ENCODE results near the gene VEGFC. TPM values are rescaled to one million over a fixed set of nuclear protein-coding genes. Genes with fewer than 3 reads are reported as not detected.

VEGFC gene
- total RNA-seq, result 7.2 and 8.7 TPM in 2 replicates

- Histone ChIP-seq H3K36me3 (ENCODE audit: control insufficient read depth, insufficient read depth, low read length) (no peaks in the 10 kb centered on the region), H3K4me3 (ENCODE audit: low read depth, low read length) (peak within 1 kb of the TSS; percentile 62), H3K27me3 (ENCODE audit: control insufficient read depth, insufficient read depth, low read length) (no peaks in the 10 kb centered on the region)
- peak; percentile 16 for TF ChIP-seq CTCF (IDR thresholded peaks at IDR 0.05; ENCODE audit: insufficient read depth, low read length, severe bottlenecking)
- no peak for FAIRE-seq
- peak; percentile 38 for DNase-seq (ENCODE audit: low read depth)
Measured at GRCh38 chr4:176792326-176793059, at the start of gene VEGFC. VEGFC (minus strand) TSS chr4:176792922; CDS start chr4:176792311, 611 bp downstream.

- no peak for TF ChIP-seq CTCF (IDR thresholded peaks at IDR 0.05; ENCODE audit: insufficient read depth, low read length, severe bottlenecking)
- H3K4me3 ChIP-seq (ENCODE audit: low read depth, low read length), result no peak overlapping the region
- H3K27me3 ChIP-seq (ENCODE audit: control insufficient read depth, insufficient read depth, low read length), result no peaks in the 10 kb centered on the region
- FAIRE-seq (no peak), DNase-seq (ENCODE audit: low read depth) (peak; percentile 81)
- H3K36me3 ChIP-seq (ENCODE audit: control insufficient read depth, insufficient read depth, low read length), result no peaks in the 10 kb centered on the region
Measured at GRCh38 chr4:176841711-176842112, 49.0 kb upstream of the VEGFC start.

DNA sequence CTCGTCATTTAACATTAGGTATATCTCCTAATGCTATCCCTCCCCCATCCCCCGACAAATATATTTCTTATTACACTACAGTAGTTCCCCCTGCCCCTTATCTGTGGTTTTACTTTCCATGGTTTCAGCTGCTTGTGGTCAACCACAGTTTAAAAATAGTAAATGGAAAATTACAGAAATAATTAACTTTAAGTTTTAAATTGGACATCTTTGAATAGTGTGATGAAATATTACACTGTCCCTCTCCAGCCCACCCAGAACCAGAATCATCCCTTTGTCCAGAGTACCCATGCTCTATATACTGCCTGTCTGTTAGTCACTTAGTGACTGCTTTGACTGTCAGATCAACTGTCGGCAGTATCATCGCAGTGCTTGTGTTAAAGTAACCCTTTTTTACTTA is 47.4 kb upstream of the VEGFC start:
- FAIRE-seq, result no peak
- DNase-seq (ENCODE audit: low read depth), result no peak

GRCh38 chr4:176839656-176840055 is 46.9 kb upstream of the VEGFC start:
- Histone ChIP-seq H3K4me3 (ENCODE audit: low read depth, low read length) (no peak overlapping the region), H3K36me3 (ENCODE audit: control insufficient read depth, insufficient read depth, low read length) (no peaks in the 10 kb centered on the region), H3K27me3 (ENCODE audit: control insufficient read depth, insufficient read depth, low read length) (no peaks in the 10 kb centered on the region)
- FAIRE-seq (no peak), DNase-seq (ENCODE audit: low read depth) (no peak)
- TF ChIP-seq CTCF (IDR thresholded peaks at IDR 0.05; ENCODE audit: insufficient read depth, low read length, severe bottlenecking), result no peak

More for the DNA sequence above, 47.4 kb upstream of the VEGFC start:
- no peak for TF ChIP-seq CTCF (IDR thresholded peaks at IDR 0.05; ENCODE audit: insufficient read depth, low read length, severe bottlenecking)
- H3K36me3 ChIP-seq (ENCODE audit: control insufficient read depth, insufficient read depth, low read length), result no peaks in the 10 kb centered on the region
- no peaks in the 10 kb centered on the region for H3K27me3 ChIP-seq (ENCODE audit: control insufficient read depth, insufficient read depth, low read length)
- H3K4me3 ChIP-seq (ENCODE audit: low read depth, low read length), result no peak overlapping the region

- Histone ChIP-seq H3K4me3 (ENCODE audit: low read depth, low read length) (no peak overlapping the region), H3K27me3 (ENCODE audit: control insufficient read depth, insufficient read depth, low read length) (no peaks in the 10 kb centered on the region), H3K36me3 (ENCODE audit: control insufficient read depth, insufficient read depth, low read length) (no peaks in the 10 kb centered on the region)
- TF ChIP-seq CTCF (IDR thresholded peaks at IDR 0.05; ENCODE audit: insufficient read depth, low read length, severe bottlenecking), result no peak
- FAIRE-seq, result no peak
- peak; percentile 77 for DNase-seq (ENCODE audit: low read depth)
Measured at GRCh38 chr4:176838601-176839433, 46.1 kb upstream of the VEGFC start.

Data from bronchial epithelial cell (primary cell).